Stimulated activated naive CD8-positive, alpha-beta T cell treated with anti-CD3 and anti-CD28 coated beads, Interleukin-15, Interleukin-2, amounts not matched to agents 100 ng/mL and 50 ng/mL, for 24 hours (primary cell): ENCODE results near the gene ALDH3B1.

Experiments
- H3K27ac Mint-ChIP-seq: one replicate; pipeline ENCODE4 v1.8.0; 2021; ENCODE audit warnings: mild to moderate bottlenecking, mixed read lengths
- H3K27me3 Mint-ChIP-seq: one replicate; pipeline ENCODE4 v1.8.0; 2021; ENCODE audit warnings: mixed read lengths
- H3K36me3 Mint-ChIP-seq: one replicate; pipeline ENCODE4 v1.8.0; 2021; ENCODE audit warnings: low read depth, mixed read lengths
- H3K4me1 Mint-ChIP-seq: one replicate; pipeline ENCODE4 v1.8.0; 2021; ENCODE audit warnings: low read depth, mixed read lengths
- H3K4me3 Mint-ChIP-seq: one replicate; pipeline ENCODE4 v1.8.0; 2021; ENCODE audit warnings: mild to moderate bottlenecking, mixed read lengths
- H3K9me3 Mint-ChIP-seq: one replicate; pipeline ENCODE4 v1.8.0; 2021; ENCODE audit warnings: mixed read lengths

ALDH3B1 gene

GRCh38 chr11:68004551-68005335, 5.4 kb upstream of the ALDH3B1 start:
- H3K27me3 Mint-ChIP-seq: no peaks in the 10 kb centered on the region
- H3K4me3 Mint-ChIP-seq: peak overlapping the region; percentile 78
- peaks cover 37% of the 10 kb centered on the region for H3K4me1 Mint-ChIP-seq
- peak overlapping the region; percentile 84 for H3K27ac Mint-ChIP-seq
- no peaks in the 10 kb centered on the region for H3K9me3 Mint-ChIP-seq
- no peaks in the 10 kb centered on the region for H3K36me3 Mint-ChIP-seq

- H3K4me1 Mint-ChIP-seq: peaks cover 41% of the 10 kb centered on the region
- no peaks in the 10 kb centered on the region for H3K27me3 Mint-ChIP-seq
- no peaks in the 10 kb centered on the region for H3K36me3 Mint-ChIP-seq
- H3K4me3 Mint-ChIP-seq: no peak overlapping the region
- H3K9me3 Mint-ChIP-seq: no peaks in the 10 kb centered on the region
- H3K27ac Mint-ChIP-seq: no peak overlapping the region
Measured at GRCh38 chr11:68006606-68007166, 3.4 kb upstream of the ALDH3B1 start.

- no peaks in the 10 kb centered on the region for H3K27me3 Mint-ChIP-seq
- no peaks in the 10 kb centered on the region for H3K36me3 Mint-ChIP-seq
- H3K27ac Mint-ChIP-seq: no peak overlapping the region
- H3K9me3 Mint-ChIP-seq: no peaks in the 10 kb centered on the region
- peaks cover 34% of the 10 kb centered on the region for H3K4me1 Mint-ChIP-seq
- H3K4me3 Mint-ChIP-seq: no peak overlapping the region
Measured at GRCh38 chr11:68007498-68008380, 2.4 kb upstream of the ALDH3B1 start.

GRCh38 chr11:68008381-68009337, 1.5 kb upstream of the ALDH3B1 start:
- Mint-ChIP-seq H3K27ac (peak overlapping the region; percentile 21), H3K27me3 (no peaks in the 10 kb centered on the region), H3K9me3 (no peaks in the 10 kb centered on the region), H3K4me3 (no peak overlapping the region), H3K36me3 (no peaks in the 10 kb centered on the region), H3K4me1 (peaks cover 30% of the 10 kb centered on the region)

GRCh38 chr11:68009391-68010089, 587 bp upstream of the ALDH3B1 start:
- Mint-ChIP-seq H3K27ac (peak overlapping the region; percentile 13), H3K9me3 (no peaks in the 10 kb centered on the region), H3K27me3 (no peaks in the 10 kb centered on the region), H3K4me1 (peaks cover 24% of the 10 kb centered on the region), H3K4me3 (no peak overlapping the region), H3K36me3 (no peaks in the 10 kb centered on the region)

- H3K27me3 Mint-ChIP-seq: no peaks in the 10 kb centered on the region
- H3K4me1 Mint-ChIP-seq: peaks cover 16% of the 10 kb centered on the region
- H3K4me3 Mint-ChIP-seq: no peak overlapping the region
- H3K27ac Mint-ChIP-seq: no peak overlapping the region
- no peaks in the 10 kb centered on the region for H3K9me3 Mint-ChIP-seq
- H3K36me3 Mint-ChIP-seq: no peaks in the 10 kb centered on the region
Measured at GRCh38 chr11:68011051-68011943, 1.2 kb downstream of the ALDH3B1 start.

- peaks cover 16% of the 10 kb centered on the region for H3K4me1 Mint-ChIP-seq
- H3K4me3 Mint-ChIP-seq: no peak overlapping the region
- no peaks in the 10 kb centered on the region for H3K27me3 Mint-ChIP-seq
Measured at GRCh38 chr11:68012044-68012842, 2.1 kb downstream of the ALDH3B1 start.

GRCh38 chr11:68012843-68013610, 2.9 kb downstream of the ALDH3B1 start:
- Mint-ChIP-seq H3K36me3 (no peaks in the 10 kb centered on the region), H3K27me3 (no peaks in the 10 kb centered on the region), H3K9me3 (no peaks in the 10 kb centered on the region), H3K4me1 (peaks cover 16% of the 10 kb centered on the region), H3K27ac (no peak overlapping the region), H3K4me3 (no peak overlapping the region)

More at GRCh38 chr11:68012044-68012842, 2.1 kb downstream of the ALDH3B1 start:
- H3K36me3 Mint-ChIP-seq: no peaks in the 10 kb centered on the region
- H3K27ac Mint-ChIP-seq: no peak overlapping the region
- no peaks in the 10 kb centered on the region for H3K9me3 Mint-ChIP-seq

GRCh38 chr11:68013611-68014156, 3.6 kb downstream of the ALDH3B1 start:
- Mint-ChIP-seq H3K27ac (no peak overlapping the region), H3K27me3 (no peaks in the 10 kb centered on the region), H3K4me1 (peaks cover 15% of the 10 kb centered on the region), H3K36me3 (no peaks in the 10 kb centered on the region), H3K4me3 (no peak overlapping the region), H3K9me3 (no peaks in the 10 kb centered on the region)

- H3K4me3 Mint-ChIP-seq: no peak overlapping the region
- H3K36me3 Mint-ChIP-seq: no peaks in the 10 kb centered on the region
- H3K9me3 Mint-ChIP-seq: no peaks in the 10 kb centered on the region
- peaks cover 8% of the 10 kb centered on the region for H3K4me1 Mint-ChIP-seq
- H3K27ac Mint-ChIP-seq: no peak overlapping the region
- no peaks in the 10 kb centered on the region for H3K27me3 Mint-ChIP-seq
Measured at GRCh38 chr11:68014157-68014946, 4.2 kb downstream of the ALDH3B1 start.

- Mint-ChIP-seq H3K36me3 (no peaks in the 10 kb centered on the region), H3K4me3 (no peak overlapping the region), H3K4me1 (peaks cover 2% of the 10 kb centered on the region), H3K27me3 (no peaks in the 10 kb centered on the region), H3K9me3 (no peaks in the 10 kb centered on the region), H3K27ac (no peak overlapping the region)
Measured at GRCh38 chr11:68014947-68015447, 4.9 kb downstream of the ALDH3B1 start.
